H1 (cell line): ENCODE results near the gene TEX29. TPM values are rescaled to one million over a fixed set of nuclear protein-coding genes. Genes with fewer than 3 reads are reported as not detected.

Source experiments
- CTCF ChIA-PET: fragments of 300-600 bp; sonication (Branson Sonifier 250); formaldehyde crosslinking; loops from one replicate; lab custom pipeline; 2021; ENCODE audit not compliant: partially characterized antibody; lab: Charles Lee
- POLR2A ChIA-PET: fragments of 300-600 bp; sonication (Branson Sonifier 250); formaldehyde crosslinking; loops from one replicate; lab custom pipeline; 2021; ENCODE audit warnings: inconsistent platforms; ENCODE audit not compliant: partially characterized antibody; lab: Charles Lee
- DNase-seq, 2 experiments: peaks; one replicate each; pipeline versions ENCODE4 v3.0.0 to v3.0.0-alpha.2; 2010 to 2022; ENCODE audit warnings: low spot score in 2 of 2, low read depth in 1 of 2, mixed read lengths in 1 of 2
- FAIRE-seq: peaks from 2 replicates; lab custom pipeline; 2011; peaks lifted over from hg19 to GRCh38; lab: Jason Lieb, UNC
- H2AFZ ChIP-seq: 2 replicates; pipeline ENCODE4 v1.8.1; 2012; ENCODE audit warnings: low read length, inconsistent platforms
- H2AK5ac ChIP-seq: 2 replicates; pipeline ENCODE4 v1.6.1; 2013; ENCODE audit warnings: low read depth, low read length
- H2BK120ac ChIP-seq: replicated peaks from 2 replicates; pipeline ENCODE3; 2013; ENCODE audit warnings: low read depth, low read length, inconsistent platforms
- H2BK12ac ChIP-seq: 2 replicates; pipeline ENCODE4 v1.6.1; 2013; ENCODE audit warnings: low read depth, low read length
- H2BK15ac ChIP-seq: 2 replicates; pipeline ENCODE4 v1.6.1; 2013; ENCODE audit warnings: low read length
- H2BK20ac ChIP-seq: 2 replicates; pipeline ENCODE4 v1.6.1; 2013; ENCODE audit warnings: low read length
- H2BK5ac ChIP-seq: 2 replicates; pipeline ENCODE4 v1.6.1; 2013; ENCODE audit warnings: low read depth, low read length
- H3K14ac ChIP-seq: 2 replicates; pipeline ENCODE4 v1.6.1; 2013; ENCODE audit warnings: inconsistent platforms; ENCODE audit not compliant: insufficient read length
- H3K18ac ChIP-seq: 2 replicates; pipeline ENCODE4 v1.6.1; 2013; ENCODE audit warnings: low read length; ENCODE audit errors: extremely low read depth
- H3K23ac ChIP-seq: 2 replicates; pipeline ENCODE4 v1.6.1; 2013; ENCODE audit warnings: inconsistent platforms; ENCODE audit not compliant: insufficient read length
- H3K23me2 ChIP-seq: 2 replicates; pipeline ENCODE4 v1.6.1; 2013; ENCODE audit warnings: low read depth, low read length
- H3K27ac ChIP-seq: 2 replicates; pipeline ENCODE4 v1.6.1; 2011; ENCODE audit warnings: low read depth, low read length, inconsistent platforms
- H3K27me3 ChIP-seq, 4 experiments: replicated peaks in 1 of 4; 1 replicate in 1 of 4; 2 replicates in 3 of 4; pipeline versions ENCODE4 v1.6.1 to v1.8.1; 2011 to 2013; ENCODE audit warnings: low read length in 3 of 4, mild to moderate bottlenecking in 3 of 4, inconsistent platforms in 2 of 4, mixed read lengths in 2 of 4, moderate library complexity in 1 of 4; ENCODE audit not compliant: control insufficient read depth in 3 of 4, insufficient read depth in 3 of 4; ENCODE audit errors: extremely low read depth in 1 of 4
- H3K36me3 ChIP-seq, 4 experiments: 2 replicates each; pipeline versions ENCODE4 v1.6.1 to v1.8.1; 2011 to 2013; ENCODE audit warnings: mild to moderate bottlenecking in 4 of 4, low read length in 3 of 4, moderate library complexity in 2 of 4, control low read depth in 1 of 4, inconsistent platforms in 1 of 4; ENCODE audit not compliant: insufficient read depth in 4 of 4, control insufficient read depth in 2 of 4
- H3K4ac ChIP-seq: replicated peaks from 2 replicates; pipeline ENCODE3; 2013; ENCODE audit warnings: low read length, low read depth, mixed read lengths, inconsistent platforms; ENCODE audit not compliant: insufficient read length
- H3K4me1 ChIP-seq, 4 experiments: replicated peaks in 1 of 4; 1 replicate in 1 of 4; 2 replicates in 3 of 4; pipeline versions ENCODE4 v1.6.1 to v1.8.1; 2011 to 2013; ENCODE audit warnings: low read length in 3 of 4, inconsistent platforms in 2 of 4, mixed read lengths in 1 of 4; ENCODE audit not compliant: insufficient read depth in 4 of 4, control insufficient read depth in 3 of 4
- H3K4me2 ChIP-seq, 2 experiments: 2 replicates each; pipeline versions ENCODE4 v1.6.1 to v1.8.1; 2011 to 2013; ENCODE audit warnings: low read depth in 2 of 2, low read length in 2 of 2, control low read depth in 1 of 2, inconsistent platforms in 1 of 2, mild to moderate bottlenecking in 1 of 2; ENCODE audit not compliant: insufficient read depth in 1 of 2
- H3K4me3 ChIP-seq, 4 experiments: fragments of 200-600, 300-600 bp in 1 of 4; sonication (generic), shearing (Covaris generic), sonication (Bioruptor Twin) in 1 of 4; 2 replicates each; pipeline versions ENCODE4 v1.5.1 to v1.8.1; 2011 to 2016; ENCODE audit warnings: low read length in 4 of 4, low read depth in 3 of 4, control low read depth in 2 of 4, inconsistent platforms in 2 of 4, mild to moderate bottlenecking in 2 of 4, mixed read lengths in 1 of 4, moderate library complexity in 1 of 4; ENCODE audit not compliant: insufficient read depth in 2 of 4; ENCODE audit errors: extremely low read depth in 1 of 4
- H3K56ac ChIP-seq: replicated peaks from 2 replicates; pipeline ENCODE3; 2013; ENCODE audit warnings: low read depth, mild to moderate bottlenecking, mixed read lengths, low read length, inconsistent platforms; ENCODE audit not compliant: insufficient read length
- H3K79me1 ChIP-seq: 2 replicates; pipeline ENCODE4 v1.6.1; 2013; ENCODE audit warnings: low read depth, low read length, control low read depth
- H3K79me2 ChIP-seq, 2 experiments: 2 replicates each; pipeline versions ENCODE4 v1.6.1 to v1.8.1; 2012 to 2013; ENCODE audit warnings: low read length in 2 of 2, mild to moderate bottlenecking in 2 of 2, inconsistent platforms in 1 of 2; ENCODE audit not compliant: insufficient read depth in 2 of 2, control insufficient read depth in 1 of 2
- H3K9ac ChIP-seq, 4 experiments: replicated peaks in 1 of 4; 1 replicate in 1 of 4; 2 replicates in 3 of 4; pipeline versions ENCODE4 v1.6.1 to v1.8.1; 2011 to 2013; ENCODE audit warnings: low read depth in 3 of 4, low read length in 3 of 4, control low read depth in 2 of 4, mild to moderate bottlenecking in 2 of 4, moderate library complexity in 2 of 4, inconsistent platforms in 1 of 4; ENCODE audit errors: extremely low read depth in 1 of 4
- H3K9me3 ChIP-seq, 2 experiments: 2 replicates each; pipeline versions ENCODE4 v1.6.1 to v1.8.1; 2012 to 2013; ENCODE audit warnings: mild to moderate bottlenecking in 2 of 2, moderate library complexity in 2 of 2, control low read depth in 1 of 2, inconsistent platforms in 1 of 2, low read depth in 1 of 2, low read length in 1 of 2, mixed read lengths in 1 of 2; ENCODE audit not compliant: insufficient read depth in 2 of 2
- H4K20me1 ChIP-seq, 2 experiments: replicated peaks in 1 of 2; 2 replicates each; pipeline versions ENCODE3 to v1.8.1; 2011 to 2013; ENCODE audit warnings: inconsistent platforms in 2 of 2, low read length in 2 of 2, mild to moderate bottlenecking in 1 of 2; ENCODE audit not compliant: insufficient read depth in 2 of 2, control insufficient read depth in 1 of 2
- H4K5ac ChIP-seq: 2 replicates; pipeline ENCODE4 v1.6.1; 2013; ENCODE audit warnings: low read length, low read depth, mixed read lengths, inconsistent platforms; ENCODE audit not compliant: insufficient read length
- H4K8ac ChIP-seq: 2 replicates; pipeline ENCODE4 v1.8.0; 2013; ENCODE audit warnings: mild to moderate bottlenecking, moderate library complexity, low read length, inconsistent platforms; ENCODE audit not compliant: insufficient read depth; ENCODE audit errors: extremely low read depth
- H4K91ac ChIP-seq: replicated peaks from 2 replicates; pipeline ENCODE3; 2013; ENCODE audit warnings: low read length, mixed read lengths, inconsistent platforms; ENCODE audit not compliant: insufficient read length
- NRF1 ChIP-seq: IDR thresholded peaks from 2 replicates; pipeline ENCODE4 v1.6.1; 2011; ENCODE audit warnings: mild to moderate bottlenecking, low read depth, low read length, improper control_type of control experiment
- RXRA ChIP-seq: IDR thresholded peaks from 2 replicates; pipeline ENCODE4 v1.6.1; 2011; ENCODE audit warnings: low read depth, mild to moderate bottlenecking, low read length, moderate library complexity; ENCODE audit not compliant: insufficient read depth
- WGBS, 2 experiments: shearing (Covaris generic) in 1 of 2; methylation state at CpG; one replicate each; pipeline versions ENCODE4 v1.1.6 to v1.1.7; 2013 to 2015; ENCODE audit warnings: low lambda C conversion rate in 2 of 2, mixed read lengths in 2 of 2, inconsistent platforms in 1 of 2, low coverage in 1 of 2, missing lambda C conversion rate in 1 of 2; ENCODE audit not compliant: insufficient replicate concordance in 2 of 2, insufficient coverage in 1 of 2, insufficient read length in 1 of 2; ENCODE audit errors: extremely low coverage in 1 of 2, missing lambda C conversion rate in 1 of 2; 5-methylcytosine and 5-hydroxymethylcytosine counted together
- polyA plus RNA-seq, 7 experiments: library from polyadenylated mRNA; depleted of rRNA in 3 of 7; stranded (reverse) in 5 of 7; unstranded in 2 of 7; fragments of >200 nt in 5 of 7; fragments of 200-250 nt in 2 of 7; gene quantifications; 1 replicate in 5 of 7; 2 replicates in 1 of 7; 4 replicates in 1 of 7; pipeline versions ENCODE4 v1.2.1 to v1.2.3, GENCODE V29; 2011 to 2013; ENCODE audit warnings: missing spikeins in 2 of 7, mixed read lengths in 2 of 7
- total RNA-seq: library from RNA; stranded (reverse); fragmentation: NEBNext Ultra II Directional; extraction: Animal tissue kit (Norgen Biotek cat#: 25700); gene quantifications from 2 replicates; pipeline ENCODE4 v1.2.1, GENCODE V29; 2021

The TEX29 gene
- total and polyA plus RNA-seq, 2 of the 8 experiments (the other 6 are each of a cell fraction or from before 2014, with no cell fraction given): 0.08 TPM; not detected in 1

- WGBS, 2 experiments: 88% methylated on average over 18 of the region's 18 CpGs; no CpG with 5 or more reads in 1 of the 2 experiments
- no peak for FAIRE-seq
- CTCF ChIA-PET: interaction anchor here (0.9 to 4.3 kb wide), 6 partner anchors 16 to 323 kb away, joined by 3 to 11 read pairs (median 4); no protein-coding TSS in a partner anchor
These were observed 70.3 kb downstream of the TEX29 start for GRCh38 chr13:111390522-111391270.

More at GRCh38 chr13:111390522-111391270, 70.3 kb downstream of the TEX29 start:
- Histone ChIP-seq H2BK20ac (no peak overlapping the region), H4K91ac (no peak overlapping the region), H3K56ac (no peak overlapping the region), H3K4me3 (no peak overlapping the region), H2BK120ac (no peak overlapping the region), H4K5ac (no peak overlapping the region), H2BK15ac (no peak overlapping the region), H2AK5ac (0 out of 2 replicates have a peak overlapping the region, but pooled peaks have one; percentile 65), H3K23ac (no peak overlapping the region), H2BK12ac (0 out of 2 replicates have a peak overlapping the region, but pooled peaks have one; percentile 27), H3K27me3 (no peaks in the 10 kb centered on the region), H3K4me1 (no peaks in the 10 kb centered on the region; a peak in 1 of 7 replicates), H2BK5ac (peak overlapping the region; percentile 24; the same call in 1 of the 2 replicates), H3K27ac (no peak overlapping the region), H4K8ac (no peak overlapping the region), H2AFZ (no peak overlapping the region), H3K4ac (no peak overlapping the region), H3K14ac (no peak overlapping the region), H3K4me2 (no peak overlapping the region), H4K20me1 (no peaks in the 10 kb centered on the region), H3K9ac (no peak overlapping the region), H3K18ac (no peak overlapping the region), H3K23me2 (no peaks in the 10 kb centered on the region), H3K36me3 (no peaks in the 10 kb centered on the region), H3K79me1 (no peaks in the 10 kb centered on the region), H3K79me2 (no peaks in the 10 kb centered on the region), H3K9me3 (peaks cover 0 to 3% of the 10 kb centered on the region in 2 experiments; a peak in 1 of 4 replicates)
- POLR2A ChIA-PET: no interaction called here
- TF ChIP-seq RXRA (no peak), NRF1 (no peak)
- DNase-seq: no peak
